RWPE2 (cell line): ENCODE data around the gene EMC9.

Experiments
- ATAC-seq: fragments of 200-7000 bp; cut with Tn5 transposase; 3 replicates; pipeline ENCODE4 v1.9.1; 2021; ENCODE audit warnings: low read depth
- DNase-seq: peaks from one replicate; pipeline ENCODE4 v3.0.0-alpha.2; 2020; ENCODE audit warnings: low spot score
- H3K27ac ChIP-seq: fragments of 450-650 bp; 2 replicates; pipeline ENCODE4 v1.5.1; 2017; ENCODE audit warnings: mild to moderate bottlenecking; ENCODE audit not compliant: poor library complexity, severe bottlenecking
- H3K27me3 ChIP-seq: fragments of 250-450 bp; sonication (Bioruptor Pico); 2 replicates; pipeline ENCODE4 v1.5.1; 2021; ENCODE audit warnings: mild to moderate bottlenecking, moderate library complexity; ENCODE audit not compliant: insufficient read depth, poor library complexity, severe bottlenecking
- H3K36me3 ChIP-seq: fragments of 250-450 bp; sonication (Bioruptor Pico); 2 replicates; pipeline ENCODE4 v1.5.1; 2020; ENCODE audit warnings: low read depth, mild to moderate bottlenecking, moderate library complexity
- H3K4me1 ChIP-seq: fragments of 250-450 bp; sonication (Bioruptor Pico); 2 replicates; pipeline ENCODE4 v1.5.1; 2021; ENCODE audit warnings: mild to moderate bottlenecking, moderate library complexity; ENCODE audit not compliant: insufficient read depth, poor library complexity, severe bottlenecking
- H3K4me3 ChIP-seq: fragments of 250-450 bp; sonication (Bioruptor Pico); 2 replicates; pipeline ENCODE4 v1.5.1; 2021; ENCODE audit warnings: mild to moderate bottlenecking, moderate library complexity; ENCODE audit not compliant: severe bottlenecking
- H3K9me3 ChIP-seq: fragments of 250-450 bp; sonication (Bioruptor Pico); 2 replicates; pipeline ENCODE4 v1.5.1; 2021; ENCODE audit warnings: mild to moderate bottlenecking, moderate library complexity; ENCODE audit not compliant: severe bottlenecking
- TF ChIP-seq, protein P1 (sequence below): fragments of 450-650 bp; IDR thresholded peaks from one replicate; pipeline ENCODE4 v1.5.1; 2017; ENCODE audit warnings: mild to moderate bottlenecking, moderate library complexity; ENCODE audit not compliant: poor library complexity, severe bottlenecking

EMC9 gene

DNA sequence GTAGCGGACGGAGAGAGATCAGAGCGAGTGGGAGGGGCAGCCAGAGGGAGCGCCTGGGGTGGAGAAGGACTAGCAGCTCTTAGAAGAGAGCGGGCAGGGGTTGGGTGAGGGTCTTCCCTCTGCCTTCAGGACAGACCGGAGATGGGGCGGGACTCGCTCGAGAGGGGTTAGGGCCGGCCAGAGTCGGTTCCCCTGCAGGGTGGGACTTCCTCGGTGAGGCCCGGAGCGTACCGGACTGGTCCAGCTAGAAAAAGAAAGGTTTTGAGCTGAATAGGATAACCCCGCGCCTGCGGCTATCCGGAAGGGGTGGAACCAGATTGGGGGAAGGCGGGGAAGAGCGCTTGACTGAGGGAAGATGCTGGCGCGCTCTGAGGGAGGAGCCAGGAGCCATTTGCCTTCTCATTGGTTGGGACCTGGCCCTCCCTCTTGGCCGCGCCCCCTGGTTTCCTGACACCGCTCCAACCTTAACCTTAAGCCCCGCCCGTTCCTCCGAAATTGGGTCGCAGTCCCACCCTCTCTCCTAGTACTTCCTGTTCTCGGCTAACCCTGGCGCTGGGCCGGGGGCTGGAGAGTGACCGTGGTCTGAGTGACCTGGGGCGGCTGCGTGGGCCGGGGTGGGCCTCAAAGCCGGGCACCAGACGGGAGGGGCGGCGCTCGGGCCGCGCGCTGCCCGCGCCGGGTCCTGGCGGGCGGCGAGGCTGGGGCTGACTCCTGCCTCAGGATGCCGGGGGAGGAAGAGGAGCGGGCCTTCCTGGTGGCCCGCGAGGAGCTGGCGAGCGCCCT, 5.8 kb upstream of the EMC9 start, which contains the start of gene RNF31:
TSS of gene RNF31 (plus strand) at position 521 of the 783 bp plus-strand sequence. CDS start at position 722, 201 bp downstream.
- DNase-seq, result peak; percentile 100
- no peaks in the 10 kb centered on the region for H3K9me3 ChIP-seq
- H3K27ac ChIP-seq, result peak within 1 kb of the TSS; percentile 81
- H3K4me1 ChIP-seq, result peaks cover 8% of the 10 kb centered on the region
- peak; percentile 85 for ATAC-seq
- TF ChIP-seq, protein P1, sequence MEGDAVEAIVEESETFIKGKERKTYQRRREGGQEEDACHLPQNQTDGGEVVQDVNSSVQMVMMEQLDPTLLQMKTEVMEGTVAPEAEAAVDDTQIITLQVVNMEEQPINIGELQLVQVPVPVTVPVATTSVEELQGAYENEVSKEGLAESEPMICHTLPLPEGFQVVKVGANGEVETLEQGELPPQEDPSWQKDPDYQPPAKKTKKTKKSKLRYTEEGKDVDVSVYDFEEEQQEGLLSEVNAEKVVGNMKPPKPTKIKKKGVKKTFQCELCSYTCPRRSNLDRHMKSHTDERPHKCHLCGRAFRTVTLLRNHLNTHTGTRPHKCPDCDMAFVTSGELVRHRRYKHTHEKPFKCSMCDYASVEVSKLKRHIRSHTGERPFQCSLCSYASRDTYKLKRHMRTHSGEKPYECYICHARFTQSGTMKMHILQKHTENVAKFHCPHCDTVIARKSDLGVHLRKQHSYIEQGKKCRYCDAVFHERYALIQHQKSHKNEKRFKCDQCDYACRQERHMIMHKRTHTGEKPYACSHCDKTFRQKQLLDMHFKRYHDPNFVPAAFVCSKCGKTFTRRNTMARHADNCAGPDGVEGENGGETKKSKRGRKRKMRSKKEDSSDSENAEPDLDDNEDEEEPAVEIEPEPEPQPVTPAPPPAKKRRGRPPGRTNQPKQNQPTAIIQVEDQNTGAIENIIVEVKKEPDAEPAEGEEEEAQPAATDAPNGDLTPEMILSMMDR, result no peak
- peaks cover 58% of the 10 kb centered on the region for H3K36me3 ChIP-seq
- H3K4me3 ChIP-seq, result peak within 1 kb of the TSS; percentile 75
- H3K27me3 ChIP-seq, result no peaks in the 10 kb centered on the region

DNA sequence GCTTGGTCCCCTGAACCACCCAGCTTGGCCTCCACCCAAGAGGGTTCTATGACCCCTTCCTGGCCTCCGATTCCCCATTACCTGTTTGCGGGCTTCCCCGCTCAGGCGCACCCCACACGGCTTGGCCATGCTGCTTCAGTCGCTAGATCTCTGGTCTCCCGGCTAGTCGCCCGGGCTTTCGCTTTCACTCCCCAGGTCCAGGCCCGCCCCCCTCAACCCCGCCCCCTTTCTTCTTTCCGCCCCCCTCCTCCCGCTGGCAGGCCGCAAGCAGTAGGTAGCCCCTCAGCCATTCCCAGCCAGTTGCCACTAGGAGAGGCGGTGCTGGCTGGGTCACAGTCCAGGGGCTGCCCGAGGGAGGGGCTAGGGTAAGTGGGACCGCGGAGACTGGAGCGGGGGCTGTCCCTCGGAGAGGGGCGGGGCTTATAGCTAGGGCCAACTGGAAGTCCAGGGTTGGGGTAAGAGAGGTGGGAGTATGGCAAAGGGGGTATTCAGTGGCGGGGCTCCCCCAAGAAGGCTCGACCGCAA, 5.1 kb upstream of the EMC9 start, which contains the start of gene PSME2:
TSS of gene PSME2 (minus strand) at position 158 of the 525 bp plus-strand sequence. CDS start at position 129, 29 bp downstream.
- peaks cover 10% of the 10 kb centered on the region for H3K4me1 ChIP-seq
- H3K36me3 ChIP-seq, result peaks cover 52% of the 10 kb centered on the region
- H3K9me3 ChIP-seq, result no peaks in the 10 kb centered on the region
- H3K4me3 ChIP-seq, result peak within 1 kb of the TSS; percentile 75
- H3K27me3 ChIP-seq, result no peaks in the 10 kb centered on the region
- H3K27ac ChIP-seq, result peak within 1 kb of the TSS; percentile 81
- peak; percentile 78 for ATAC-seq
- TF ChIP-seq, protein P1, result no peak
- DNase-seq, result peak; percentile 100

DNA sequence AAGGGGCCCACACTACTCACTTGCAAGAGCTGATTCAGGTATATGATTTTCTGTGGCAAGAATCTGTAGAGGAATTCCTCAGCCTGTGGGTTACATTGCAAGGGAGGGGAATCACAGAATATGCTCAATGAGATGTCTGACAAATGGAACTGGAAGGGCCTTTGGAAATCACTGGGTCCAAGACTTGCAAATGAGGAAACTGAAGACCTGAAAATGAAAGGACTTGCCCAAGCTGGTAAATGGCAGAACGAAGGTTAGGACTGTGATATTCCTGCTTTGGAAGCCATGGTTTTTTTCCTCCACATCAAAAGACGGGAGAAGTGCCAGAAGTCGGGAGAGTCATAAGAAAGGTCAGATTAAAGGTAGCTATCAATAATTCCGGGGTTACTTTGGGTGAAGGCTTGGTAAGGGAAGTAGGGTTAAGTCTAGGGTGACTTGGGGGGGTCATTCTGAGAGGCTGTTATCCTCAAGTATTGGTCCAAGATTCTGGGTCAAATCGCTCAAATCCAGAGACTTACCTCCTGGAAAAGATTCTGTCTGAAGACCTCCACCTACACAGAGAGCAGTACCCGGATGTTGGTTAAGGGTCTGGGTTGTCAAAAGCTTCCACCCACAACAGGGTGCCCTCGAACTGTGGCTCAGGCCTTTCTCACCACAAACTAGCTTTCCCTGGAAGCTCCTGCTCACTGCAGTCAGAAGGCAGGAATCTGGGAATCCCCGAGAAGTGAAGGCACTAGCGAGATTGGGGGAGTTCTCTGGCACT, 4.5 kb upstream of the EMC9 start:
- DNase-seq, result no peak
- peaks cover 45% of the 10 kb centered on the region for H3K36me3 ChIP-seq

DNA sequence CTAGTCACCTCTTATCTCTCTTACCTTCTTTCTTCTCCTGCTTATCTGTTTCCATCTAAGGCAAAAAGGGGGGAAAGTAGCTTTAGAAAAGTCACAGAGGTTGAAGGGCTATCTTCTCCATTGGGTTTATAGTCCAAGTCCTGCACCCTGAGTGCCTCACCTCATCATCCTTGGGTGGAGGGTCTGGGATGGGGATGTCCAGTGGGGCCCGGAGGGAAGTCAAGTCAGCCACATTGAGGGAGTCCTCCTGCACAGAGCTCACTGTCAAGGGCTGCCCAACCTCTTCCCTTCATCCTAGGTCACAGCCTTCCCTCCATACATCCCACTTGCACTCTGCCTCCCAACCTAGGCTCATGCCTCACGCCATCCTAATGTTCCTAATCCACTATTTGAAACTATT, 3.8 kb upstream of the EMC9 start:
- ATAC-seq, result no peak
- no peaks in the 10 kb centered on the region for H3K27me3 ChIP-seq
- H3K4me3 ChIP-seq, result peak overlapping the region; percentile 75
- no peak for DNase-seq
- H3K4me1 ChIP-seq, result peaks cover 10% of the 10 kb centered on the region
- H3K27ac ChIP-seq, result peak overlapping the region; percentile 81
- TF ChIP-seq, protein P1, result no peak
- H3K9me3 ChIP-seq, result no peaks in the 10 kb centered on the region
- peaks cover 39% of the 10 kb centered on the region for H3K36me3 ChIP-seq

More for the DNA sequence above, 4.5 kb upstream of the EMC9 start:
- Histone ChIP-seq H3K9me3 (no peaks in the 10 kb centered on the region), H3K4me3 (peak overlapping the region; percentile 75), H3K27ac (peak overlapping the region; percentile 81), H3K27me3 (no peaks in the 10 kb centered on the region), H3K4me1 (peaks cover 10% of the 10 kb centered on the region)
- TF ChIP-seq, protein P1, result no peak
- ATAC-seq, result peak; percentile 0; the same call in 1 of the 3 replicates
